HG03196 (cell line): ENCODE results near the gene KCNN4.

ENCODE experiments used
- ATAC-seq: cut with Tn5 transposase; IDR thresholded peaks from one replicate; pipeline ENCODE4 v1.9.1; 2021; ENCODE audit not compliant: unreplicated experiment

The KCNN4 gene

DNA sequence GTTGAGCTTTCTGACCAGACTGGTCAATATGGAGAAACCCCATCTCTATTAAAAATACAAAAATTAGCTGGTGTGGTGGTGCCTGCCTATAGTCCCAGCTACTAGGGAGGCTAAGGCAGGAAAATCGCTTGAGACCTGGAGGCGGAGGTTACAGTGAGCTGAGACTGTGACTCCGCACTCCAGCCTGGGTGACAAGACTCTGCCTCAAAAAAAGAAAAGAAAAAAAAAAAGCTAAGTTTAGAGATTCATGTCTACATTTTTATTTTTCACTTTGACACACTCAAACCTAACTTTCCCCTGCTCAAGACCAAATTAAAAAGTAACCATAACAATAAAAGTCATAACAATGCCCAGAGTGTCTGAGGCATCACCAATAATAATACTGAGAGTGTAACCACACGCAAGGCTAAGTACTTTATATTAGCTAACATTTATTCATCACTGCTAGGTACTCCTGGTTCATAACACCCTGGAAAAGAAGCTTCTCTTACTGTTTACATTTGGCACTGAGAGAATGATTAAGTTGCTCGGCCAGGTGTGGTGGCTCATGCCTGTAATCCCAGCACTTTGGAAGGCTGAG lies 59.2 kb downstream of the KCNN4 start:
- no peak for ATAC-seq

DNA sequence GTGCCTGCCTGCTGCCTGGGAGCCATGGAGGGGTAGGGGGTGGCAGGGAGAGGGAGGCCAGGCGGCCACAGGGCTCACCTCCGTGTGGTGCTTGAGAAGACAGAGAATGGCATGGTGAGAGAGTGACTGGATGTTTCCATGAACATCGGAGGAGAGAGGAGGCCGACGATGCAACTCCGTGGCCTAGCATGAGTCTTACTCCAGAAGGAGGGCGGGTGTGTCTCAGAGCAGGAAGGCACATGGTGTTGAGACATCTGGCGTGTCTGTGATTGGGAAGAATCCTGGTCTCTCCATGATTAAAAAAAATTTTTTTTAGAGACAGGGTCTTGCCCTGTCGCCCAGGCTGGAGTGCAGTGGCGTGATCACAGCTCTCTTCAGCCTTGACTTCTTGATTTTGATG lies 59.8 kb downstream of the KCNN4 start:
- ATAC-seq = no peak

DNA sequence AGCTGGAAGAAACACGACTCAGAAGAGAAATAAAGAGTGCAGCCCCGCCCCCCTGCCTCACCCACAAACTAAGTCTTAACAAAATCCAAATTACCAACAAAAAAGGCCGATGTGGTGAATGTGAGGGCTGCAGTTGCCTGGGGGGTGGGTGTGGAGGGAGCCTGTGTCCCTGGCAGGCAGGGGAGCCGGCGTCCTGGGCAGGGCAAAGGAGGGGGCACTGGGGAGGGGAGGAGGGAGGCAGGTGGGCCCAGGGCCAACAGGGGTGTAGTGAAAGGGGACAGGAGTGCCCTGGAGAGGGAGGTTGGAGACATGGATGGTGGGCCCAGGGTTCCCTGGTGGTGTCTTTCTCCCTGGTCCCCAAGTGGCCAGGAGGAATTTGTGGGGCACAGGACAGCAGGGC lies 60.9 kb downstream of the KCNN4 start:
- no peak for ATAC-seq

DNA sequence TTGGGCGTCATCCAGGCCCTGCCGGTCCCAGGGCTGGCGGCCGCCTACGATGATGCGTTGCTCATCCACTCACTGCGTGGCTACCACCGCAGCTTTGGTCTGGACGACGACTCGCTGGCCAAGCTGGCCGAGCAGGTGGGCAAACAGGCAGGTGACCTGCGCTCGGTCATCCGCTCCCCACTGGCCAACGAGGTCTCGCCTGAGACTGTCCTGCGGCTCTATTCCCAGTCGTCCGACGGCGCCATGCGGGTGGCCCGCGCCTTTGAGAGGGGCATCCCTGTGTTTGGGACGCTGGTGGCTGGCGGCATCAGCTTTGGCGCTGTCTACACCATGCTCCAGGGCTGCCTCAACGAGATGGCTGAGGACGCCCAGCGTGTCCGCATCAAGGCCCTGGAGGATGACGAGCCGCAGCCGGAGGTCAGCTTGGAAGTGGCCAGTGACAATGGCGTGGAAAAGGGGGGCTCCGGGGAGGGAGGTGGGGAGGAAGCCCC lies 61.4 kb downstream of the KCNN4 start:
- ATAC-seq = no peak

DNA sequence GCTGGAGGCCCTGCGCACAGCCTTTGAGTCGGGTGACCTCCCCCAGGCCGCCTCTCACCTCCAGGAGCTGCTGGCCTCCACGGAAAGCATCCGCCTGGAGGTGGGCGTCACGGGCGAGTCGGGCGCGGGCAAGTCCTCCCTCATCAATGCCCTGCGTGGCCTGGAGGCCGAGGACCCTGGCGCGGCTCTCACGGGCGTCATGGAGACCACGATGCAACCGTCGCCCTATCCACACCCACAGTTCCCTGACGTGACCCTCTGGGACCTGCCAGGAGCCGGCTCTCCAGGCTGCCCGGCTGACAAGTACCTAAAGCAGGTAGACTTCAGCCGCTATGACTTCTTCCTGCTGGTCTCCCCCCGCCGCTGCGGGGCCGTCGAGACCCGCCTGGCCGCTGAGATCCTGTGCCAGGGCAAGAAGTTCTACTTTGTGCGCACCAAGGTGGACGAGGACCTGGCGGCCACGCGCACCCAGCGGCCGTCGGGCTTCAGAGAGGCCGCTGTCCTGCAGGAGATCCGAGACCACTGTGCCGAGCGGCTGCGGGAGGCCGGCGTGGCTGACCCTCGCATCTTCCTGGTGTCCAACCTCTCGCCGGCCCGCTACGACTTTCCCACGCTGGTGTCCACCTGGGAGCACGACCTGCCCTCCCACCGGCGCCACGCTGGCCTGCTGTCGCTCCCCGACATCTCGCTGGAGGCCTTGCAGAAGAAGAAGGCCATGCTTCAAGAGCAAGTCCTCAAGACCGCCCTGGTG lies 62.0 kb downstream of the KCNN4 start:
- no peak for ATAC-seq
